ENCODE data around the gene CHML. TPM values are rescaled to one million over a fixed set of nuclear protein-coding genes. Genes with fewer than 3 reads are reported as not detected.
A peak's percentile ranks its signal among the peaks of the same experiment; 100 is the strongest.

CHML gene
- total RNA-seq, 1 experiment from 2014 or later: 10.8 TPM

GRCh38 chr1:241632987-241633386 is 7.2 kb downstream of the CHML start:
- in situ Hi-C loops (cut with HindIII; ENCODE audit: low pct_unique_long_range_greater_than_20kb, low sequenced_read_pairs): no loop called here
- DNase-seq (ENCODE audit: low read depth, low spot score): no peak

- DNase-seq (ENCODE audit: low read depth, low spot score): no peak
- in situ Hi-C loops (cut with HindIII; ENCODE audit: low pct_unique_long_range_greater_than_20kb, low sequenced_read_pairs): no loop called here
Measured at GRCh38 chr1:241631674-241632073, 8.5 kb downstream of the CHML start.

GRCh38 chr1:241630899-241631298 is 9.3 kb downstream of the CHML start:
- in situ Hi-C loops (cut with HindIII; ENCODE audit: low pct_unique_long_range_greater_than_20kb, low sequenced_read_pairs): no loop called here

GRCh38 chr1:241630476-241630875 is 9.7 kb downstream of the CHML start:
- no peak for DNase-seq (ENCODE audit: low read depth, low spot score)
- in situ Hi-C loops (cut with HindIII; ENCODE audit: low pct_unique_long_range_greater_than_20kb, low sequenced_read_pairs): no loop called here

More at GRCh38 chr1:241630899-241631298, 9.3 kb downstream of the CHML start:
- no peak for DNase-seq (ENCODE audit: low read depth, low spot score)

- in situ Hi-C loops (cut with HindIII; ENCODE audit: low pct_unique_long_range_greater_than_20kb, low sequenced_read_pairs): no loop called here
- DNase-seq (ENCODE audit: low read depth, low spot score): no peak
Measured at GRCh38 chr1:241630005-241630404, 10.2 kb downstream of the CHML start.

- peak; percentile 78 for DNase-seq (ENCODE audit: low read depth, low spot score)
- in situ Hi-C loops (cut with HindIII; ENCODE audit: low pct_unique_long_range_greater_than_20kb, low sequenced_read_pairs): no loop called here
Measured at GRCh38 chr1:241627453-241628259, 12.5 kb downstream of the CHML start.

- DNase-seq (ENCODE audit: low read depth, low spot score): no peak
- in situ Hi-C loops (cut with HindIII; ENCODE audit: low pct_unique_long_range_greater_than_20kb, low sequenced_read_pairs): no loop called here
Measured at GRCh38 chr1:241624935-241625334, 15.2 kb downstream of the CHML start.

GRCh38 chr1:241622669-241623068 is 17.5 kb downstream of the CHML start:
- DNase-seq (ENCODE audit: low read depth, low spot score): no peak
- in situ Hi-C loops (cut with HindIII; ENCODE audit: low pct_unique_long_range_greater_than_20kb, low sequenced_read_pairs): no loop called here

GRCh38 chr1:241617426-241617825 is 22.7 kb downstream of the CHML start:
- in situ Hi-C loops (cut with HindIII; ENCODE audit: low pct_unique_long_range_greater_than_20kb, low sequenced_read_pairs): loop anchor here (10.0 kb wide), 1 partner anchor 93 kb away; no protein-coding TSS in a partner anchor
- DNase-seq (ENCODE audit: low read depth, low spot score): no peak

GRCh38 chr1:241615043-241615974 is 24.9 kb downstream of the CHML start:
- in situ Hi-C loops (cut with HindIII; ENCODE audit: low pct_unique_long_range_greater_than_20kb, low sequenced_read_pairs): loop anchor here (10.0 kb wide), 1 partner anchor 91 kb away; no protein-coding TSS in a partner anchor
- DNase-seq (ENCODE audit: low read depth, low spot score): no peak

GRCh38 chr1:241614572-241614971 is 25.6 kb downstream of the CHML start:
- in situ Hi-C loops (cut with HindIII; ENCODE audit: low pct_unique_long_range_greater_than_20kb, low sequenced_read_pairs): loop anchor here (10.0 kb wide), 1 partner anchor 90 kb away; no protein-coding TSS in a partner anchor
- DNase-seq (ENCODE audit: low read depth, low spot score): no peak

GRCh38 chr1:241614144-241614543 is 26.0 kb downstream of the CHML start:
- DNase-seq (ENCODE audit: low read depth, low spot score): no peak
- in situ Hi-C loops (cut with HindIII; ENCODE audit: low pct_unique_long_range_greater_than_20kb, low sequenced_read_pairs): loop anchor here (10.0 kb wide), 1 partner anchor 89 kb away; no protein-coding TSS in a partner anchor

- DNase-seq (ENCODE audit: low read depth, low spot score): peak; percentile 45
- in situ Hi-C loops (cut with HindIII; ENCODE audit: low pct_unique_long_range_greater_than_20kb, low sequenced_read_pairs): loop anchor here (10.0 kb wide), 1 partner anchor 88 kb away; no protein-coding TSS in a partner anchor
Measured at GRCh38 chr1:241612533-241613477, 27.4 kb downstream of the CHML start.

GRCh38 chr1:241611736-241612135 is 28.4 kb downstream of the CHML start:
- in situ Hi-C loops (cut with HindIII; ENCODE audit: low pct_unique_long_range_greater_than_20kb, low sequenced_read_pairs): loop anchor here (10.0 kb wide), 1 partner anchor 87 kb away; no protein-coding TSS in a partner anchor
- DNase-seq (ENCODE audit: low read depth, low spot score): peak; percentile 37

GRCh38 chr1:241611063-241611462 is 29.1 kb downstream of the CHML start:
- in situ Hi-C loops (cut with HindIII; ENCODE audit: low pct_unique_long_range_greater_than_20kb, low sequenced_read_pairs): loop anchor here (10.0 kb wide), 1 partner anchor 86 kb away; no protein-coding TSS in a partner anchor
- DNase-seq (ENCODE audit: low read depth, low spot score): peak; percentile 86

- no peak for DNase-seq (ENCODE audit: low read depth, low spot score)
- in situ Hi-C loops (cut with HindIII; ENCODE audit: low pct_unique_long_range_greater_than_20kb, low sequenced_read_pairs): loop anchor here (10.0 kb wide), 1 partner anchor 85 kb away; no protein-coding TSS in a partner anchor
Measured at GRCh38 chr1:241610056-241610815, 29.9 kb downstream of the CHML start.
